ENCODE measurements around the gene BUB3. TPM values are rescaled to one million over a fixed set of nuclear protein-coding genes. Genes with fewer than 3 reads are reported as not detected.

The BUB3 gene
- total and polyA plus RNA-seq, 2 of the 13 experiments (the other 11 are each of a cell fraction or from before 2014, with no cell fraction given): 174 to 188 TPM

- no peak for TF ChIP-seq HDAC6 (IDR thresholded peaks at IDR 0.05; ENCODE audit: low read depth, low read length)
- TF ChIP-seq REXO4 (CRISPR knock-in tag; IDR thresholded peaks at IDR 0.05; ENCODE audit: borderline replicate concordance): no peak
- TF ChIP-seq ATF2 (CRISPR knock-in tag; IDR thresholded peaks at IDR 0.05): no peak
- TF ChIP-seq IRF9 (CRISPR knock-in tag; IDR thresholded peaks at IDR 0.05; ENCODE audit: borderline replicate concordance): no peak
- TF ChIP-seq ZNF576 (CRISPR knock-in tag; IDR thresholded peaks at IDR 0.05): no peak
- no peak for TF ChIP-seq HMG20B (CRISPR knock-in tag; conservative IDR thresholded peaks at IDR 0.05)
- TF ChIP-seq KDM1A (CRISPR knock-in tag; IDR thresholded peaks at IDR 0.05): peak; percentile 23; the same call in 1 of the 2 replicates
- TF ChIP-seq AGO2 (optimal IDR thresholded peaks at IDR 0.05; ENCODE audit: low read depth, low read length): no peak
- no peak for TF ChIP-seq ZNF430 (CRISPR knock-in tag; IDR thresholded peaks at IDR 0.05)
- no peak for TF ChIP-seq ZNF691 (CRISPR knock-in tag; IDR thresholded peaks at IDR 0.05; ENCODE audit: borderline replicate concordance, low read depth)
- peak; percentile 23; the same call in 1 of the 2 replicates for TF ChIP-seq DRAP1 (CRISPR knock-in tag; IDR thresholded peaks at IDR 0.05)
- peak; percentile 32; the same call in 1 of the 2 replicates for TF ChIP-seq ZFX (CRISPR knock-in tag; IDR thresholded peaks at IDR 0.05; ENCODE audit: low read depth)
- no peak for TF ChIP-seq NFKB2 (CRISPR knock-in tag; IDR thresholded peaks at IDR 0.05; ENCODE audit: borderline replicate concordance)
- TF ChIP-seq ZNF142 (CRISPR knock-in tag; IDR thresholded peaks at IDR 0.05): no peak
- no peak for TF ChIP-seq PRMT3 (CRISPR knock-in tag; IDR thresholded peaks at IDR 0.05; ENCODE audit: borderline replicate concordance, low read depth)
- no peak for TF ChIP-seq ZNF253 (CRISPR knock-in tag; IDR thresholded peaks at IDR 0.05; ENCODE audit: borderline replicate concordance)
Observed at GRCh38 chr10:123203393-123204126, 49.4 kb downstream of the BUB3 start (continued).

Data from HepG2 (cell line).